Upper lobe of left lung (tissue), 6 donors: Measurements from ENCODE around the gene FER. TPM values are rescaled to one million over a fixed set of nuclear protein-coding genes. Genes with fewer than 3 reads are reported as not detected.
A peak's percentile ranks its signal among the peaks of the same experiment; 100 is the strongest.

Experiments used
- ATAC-seq, 2 donors: fragments of 200-7000 bp; cut with Tn5 transposase; one replicate each; pipeline ENCODE4 v1.9.1; 2022; ENCODE audit warnings: mild to moderate bottlenecking in 2 of 2, moderate library complexity in 2 of 2; ENCODE audit not compliant: low FRiP score in 2 of 2
- DNase-seq, 2 donors: peaks; one replicate each; pipeline ENCODE4 v3.0.0-alpha.2; 2019 to 2020
- H3K27ac ChIP-seq, 4 donors: fragments of 200-600 bp; sonication (generic); one replicate each; pipeline ENCODE4 v1.5.1; 2016 to 2019
- H3K27me3 ChIP-seq, 4 donors: fragments of 200-600 bp; sonication (generic); one replicate each; pipeline ENCODE4 v1.5.1; 2017 to 2019
- H3K36me3 ChIP-seq, 4 donors: fragments of 200-600 bp; sonication (generic); one replicate each; pipeline ENCODE4 v1.5.1; 2016 to 2019
- H3K4me1 ChIP-seq, 4 donors: fragments of 200-600 bp; sonication (generic); one replicate each; pipeline ENCODE4 v1.5.1; 2018 to 2019
- H3K4me3 ChIP-seq, 4 donors: fragments of 200-600 bp; sonication (generic); one replicate each; pipeline ENCODE4 v1.5.1; 2017 to 2019; ENCODE audit warnings: mild to moderate bottlenecking in 2 of 4, moderate library complexity in 1 of 4
- H3K9me3 ChIP-seq, 4 donors: fragments of 200-600 bp; sonication (generic); one replicate each; pipeline ENCODE4 v1.5.1; 2018 to 2019
- CTCF ChIP-seq, 6 experiments: fragments of 450-650 bp in 4 of 6; fragments of 200-600 bp in 2 of 6; sonication (generic) in 2 of 6; IDR thresholded peaks; one replicate each; pipeline ENCODE4 v1.5.1; 2016 to 2019; ENCODE audit warnings: antibody characterized with exemption in 6 of 6
- EP300 ChIP-seq, 4 donors: sonication (generic); formaldehyde crosslinking; IDR thresholded peaks; one replicate each; pipeline ENCODE4 v1.5.1; 2017; ENCODE audit warnings: antibody characterized with exemption in 4 of 4, control low read depth in 2 of 4
- POLR2A ChIP-seq, 4 donors: fragments of 450-650 bp; IDR thresholded peaks; one replicate each; pipeline ENCODE4 v1.5.1; 2016 to 2017; ENCODE audit warnings: antibody characterized with exemption in 4 of 4, mild to moderate bottlenecking in 2 of 4
- POLR2AphosphoS5 ChIP-seq, 2 donors: sonication (generic); formaldehyde crosslinking; IDR thresholded peaks; one replicate each; pipeline ENCODE4 v1.5.1; 2017; ENCODE audit warnings: antibody characterized with exemption in 2 of 2
- WGBS, 2 donors: methylation state at CpG; one replicate each; pipeline ENCODE4 v1.1.5; 2017 to 2018; 5-methylcytosine and 5-hydroxymethylcytosine counted together
- total RNA-seq, 6 donors: library from RNA; depleted of rRNA in 4 of 6; stranded (reverse); fragments of >200 nt in 4 of 6; gene quantifications; one replicate each; pipeline versions ENCODE4 v1.1.0 to v1.2.1, GENCODE V29; 2016 to 2021
- donor health status: DM: no; HTN: no; CAD: no; lungs with moderate emphysema.
- donor health status: DM: no; HTN: yes; CAD: no; lungs with severe emphysema.

FER gene
- total RNA-seq, 6 donors from 2014 or later, result 17.6 to 55.5 (median 27.9) TPM

- no peaks in the 10 kb centered on the region for H3K4me1 ChIP-seq
- no peak overlapping the region for H3K27ac ChIP-seq
- H3K4me3 ChIP-seq, result no peak overlapping the region
- DNase-seq (no peak), ATAC-seq (no peak)
- no peaks in the 10 kb centered on the region for H3K27me3 ChIP-seq
- H3K36me3 ChIP-seq, result no peaks in the 10 kb centered on the region
- H3K9me3 ChIP-seq, result no peaks in the 10 kb centered on the region
- no peak for TF ChIP-seq POLR2AphosphoS5 (IDR thresholded peaks at IDR 0.05)
These were observed 206.2 kb downstream of the FER start for GRCh38 chr5:108953940-108954339.

GRCh38 chr5:108957333-108957732 is 209.6 kb downstream of the FER start:
- no peaks in the 10 kb centered on the region for H3K36me3 ChIP-seq
- no peak for DNase-seq
- no peaks in the 10 kb centered on the region for H3K27me3 ChIP-seq
- H3K9me3 ChIP-seq, result no peaks in the 10 kb centered on the region
- H3K4me3 ChIP-seq, result no peak overlapping the region
- H3K4me1 ChIP-seq, result no peaks in the 10 kb centered on the region
- ATAC-seq, result no peak
- H3K27ac ChIP-seq, result no peak overlapping the region
- TF ChIP-seq CTCF (IDR thresholded peaks at IDR 0.05) (no peak), POLR2AphosphoS5 (IDR thresholded peaks at IDR 0.05) (no peak), EP300 (IDR thresholded peaks at IDR 0.05) (no peak), POLR2A (IDR thresholded peaks at IDR 0.05) (no peak)

GRCh38 chr5:108966910-108967309 is 219.2 kb downstream of the FER start:
- H3K27ac ChIP-seq, result no peak overlapping the region
- no peaks in the 10 kb centered on the region for H3K36me3 ChIP-seq
- WGBS, 2 donors, result 87 to 96% methylated on average over 6 of the region's 6 CpGs
- DNase-seq (peak in 1 of 2 donors; percentile 20), ATAC-seq (no peak)
- no peaks in the 10 kb centered on the region for H3K4me1 ChIP-seq
- no peaks in the 10 kb centered on the region for H3K27me3 ChIP-seq
- H3K9me3 ChIP-seq, result no peaks in the 10 kb centered on the region
- TF ChIP-seq POLR2A (IDR thresholded peaks at IDR 0.05) (no peak), CTCF (IDR thresholded peaks at IDR 0.05) (no peak), POLR2AphosphoS5 (IDR thresholded peaks at IDR 0.05) (no peak), EP300 (IDR thresholded peaks at IDR 0.05) (no peak)
- H3K4me3 ChIP-seq, result no peak overlapping the region

- 97 to 100% methylated on average over 1 of the region's 1 CpG for WGBS, 2 donors
- peaks cover 0 to 2% (median 0%) of the 10 kb centered on the region in 4 donors for H3K36me3 ChIP-seq
- no peaks in the 10 kb centered on the region for H3K27me3 ChIP-seq
- no peak for DNase-seq
- TF ChIP-seq CTCF (IDR thresholded peaks at IDR 0.05), result no peak
- no peak for TF ChIP-seq POLR2AphosphoS5 (IDR thresholded peaks at IDR 0.05)
- TF ChIP-seq POLR2A (IDR thresholded peaks at IDR 0.05), result no peak
- TF ChIP-seq EP300 (IDR thresholded peaks at IDR 0.05), result no peak
- no peak overlapping the region for H3K27ac ChIP-seq
- no peaks in the 10 kb centered on the region for H3K4me1 ChIP-seq
- no peak overlapping the region for H3K4me3 ChIP-seq
- H3K9me3 ChIP-seq, result no peaks in the 10 kb centered on the region
- ATAC-seq, result no peak
These were observed 226.9 kb downstream of the FER start for GRCh38 chr5:108974594-108974993.

- 96 to 100% methylated on average over 2 of the region's 2 CpGs for WGBS, 2 donors
- Histone ChIP-seq H3K27me3 (no peaks in the 10 kb centered on the region), H3K27ac (no peak overlapping the region), H3K9me3 (no peaks in the 10 kb centered on the region), H3K36me3 (peaks cover 0 to 2% (median 0%) of the 10 kb centered on the region in 4 donors), H3K4me1 (no peaks in the 10 kb centered on the region), H3K4me3 (no peak overlapping the region)
- TF ChIP-seq CTCF (IDR thresholded peaks at IDR 0.05), result no peak
- TF ChIP-seq POLR2A (IDR thresholded peaks at IDR 0.05), result no peak
- TF ChIP-seq EP300 (IDR thresholded peaks at IDR 0.05), result no peak
- no peak for TF ChIP-seq POLR2AphosphoS5 (IDR thresholded peaks at IDR 0.05)
- ATAC-seq, result no peak
- DNase-seq, result no peak
These were observed 228.0 kb downstream of the FER start for GRCh38 chr5:108975697-108976096.
